ENCODE data around the gene TRIM49D1. TPM values are rescaled to one million over a fixed set of nuclear protein-coding genes. Genes with fewer than 3 reads are reported as not detected.

Gene TRIM49D1
- total RNA-seq = not detected

GRCh38 chr11:89922195-89922660 is at the start of gene TRIM49D1:
TRIM49D1 (minus strand) TSS chr11:89922245; CDS start chr11:89917710, 4,535 bp downstream.

GRCh38 chr11:89965737-89966136 is 43.7 kb upstream of the TRIM49D1 start, which contains the start of gene TRIM64:
TRIM64 (plus strand) TSS chr11:89966037; CDS start chr11:89968504, 2,467 bp downstream.

GRCh38 chr11:89923764-89924163 is 1.7 kb upstream of the TRIM49D1 start, which contains the start of gene TRIM49D2:
TRIM49D2 (plus strand) TSS chr11:89924064; CDS start chr11:89926762, 2,698 bp downstream.

Small RNA genes lying within 50 kb of the gene (small RNA-seq; reads per million reads assigned to genes)
- gene AP004607.1 (ENCODE audit: low replicate concordance) = not detected

Other genes with a start within 250 kb of the TRIM49D1 start
- not detected for gene TRIM77, start 211.9 kb downstream of the TRIM49D1 start, total RNA-seq
- gene TRIM49, start 113.7 kb downstream of the TRIM49D1 start, total RNA-seq = not detected
- gene TRIM64B, start 43.8 kb downstream of the TRIM49D1 start, total RNA-seq = not detected
- gene TRIM49D2, start 1.8 kb upstream of the TRIM49D1 start, total RNA-seq = not detected
- gene TRIM64, start 43.8 kb upstream of the TRIM49D1 start, total RNA-seq = not detected
- not detected for gene TRIM49C, start 108.9 kb upstream of the TRIM49D1 start, total RNA-seq
- not detected for gene UBTFL1, start 163.7 kb upstream of the TRIM49D1 start, total RNA-seq
- 9.1 TPM for gene NAALAD2, start 212.4 kb upstream of the TRIM49D1 start, total RNA-seq